Measurements from ENCODE around the gene IMMP2L.
"Not testable (repeated sequence)": the region's sequence is repeated elsewhere in the genome, so short reads cannot be mapped to it uniquely, and the experiment has no call there.

Gene IMMP2L

GRCh38 chr7:110962374-110962773 is 599.9 kb downstream of the IMMP2L start:
- DNase-seq = no peak

- no peak for DNase-seq
Observed at GRCh38 chr7:110960811-110961210, 601.5 kb downstream of the IMMP2L start.

GRCh38 chr7:110948280-110948679 is 614.0 kb downstream of the IMMP2L start:
- no peak for DNase-seq

- no peak for DNase-seq
Observed at GRCh38 chr7:110947408-110947807, 614.9 kb downstream of the IMMP2L start.

- no peak for DNase-seq
Observed at GRCh38 chr7:110944966-110945644, 617.2 kb downstream of the IMMP2L start.

GRCh38 chr7:110944448-110944847 is 617.8 kb downstream of the IMMP2L start:
- no peak for DNase-seq

GRCh38 chr7:110943701-110944345 is 618.5 kb downstream of the IMMP2L start:
- no peak for DNase-seq

GRCh38 chr7:110941385-110941784 is 620.9 kb downstream of the IMMP2L start:
- DNase-seq = no peak

GRCh38 chr7:110940756-110941155 is 621.5 kb downstream of the IMMP2L start:
- no peak for DNase-seq

GRCh38 chr7:110938165-110938564 is 624.1 kb downstream of the IMMP2L start:
- no peak for DNase-seq

- DNase-seq = not testable (repeated sequence)
Observed at GRCh38 chr7:110936665-110937064, 625.6 kb downstream of the IMMP2L start.

- no peak for DNase-seq
Observed at GRCh38 chr7:110929480-110930249, 632.6 kb downstream of the IMMP2L start.

- DNase-seq = no peak
Observed at GRCh38 chr7:110922906-110923305, 639.4 kb downstream of the IMMP2L start.

GRCh38 chr7:110921595-110922151 is 640.6 kb downstream of the IMMP2L start:
- no peak for DNase-seq

GRCh38 chr7:110918949-110919548 is 643.2 kb downstream of the IMMP2L start:
- DNase-seq = no peak

GRCh38 chr7:110914263-110914662 is 648.0 kb downstream of the IMMP2L start:
- no peak for DNase-seq

GRCh38 chr7:110911632-110912031 is 650.7 kb downstream of the IMMP2L start:
- no peak for DNase-seq

- DNase-seq = no peak
Observed at GRCh38 chr7:110909117-110909516, 653.2 kb downstream of the IMMP2L start.

- no peak for DNase-seq
Observed at GRCh38 chr7:110905773-110906566, 656.3 kb downstream of the IMMP2L start.

GRCh38 chr7:110898516-110898915 is 663.8 kb downstream of the IMMP2L start:
- DNase-seq = no peak

- DNase-seq = no peak
Observed at GRCh38 chr7:110897538-110897937, 664.8 kb downstream of the IMMP2L start.

GRCh38 chr7:110894111-110894510 is 668.2 kb downstream of the IMMP2L start:
- no peak for DNase-seq

Data from NCI-H1930 (cell line).